Glutamatergic neuron (in vitro differentiated cells): Measurements from ENCODE around the gene ACTR1B. TPM values are rescaled to one million over a fixed set of nuclear protein-coding genes. Genes with fewer than 3 reads are reported as not detected.

ENCODE experiments used
- DNase-seq: peaks from one replicate; pipeline ENCODE4 v3.0.0; 2022
- H3K27ac Mint-ChIP-seq: one replicate; pipeline ENCODE4 v1.8.0; 2020; ENCODE audit warnings: mild to moderate bottlenecking, mixed read lengths, inconsistent platforms; ENCODE audit not compliant: unreplicated experiment
- H3K27me3 Mint-ChIP-seq: one replicate; pipeline ENCODE4 v1.8.0; 2020; ENCODE audit warnings: mild to moderate bottlenecking, moderate library complexity, mixed read lengths, inconsistent platforms; ENCODE audit not compliant: unreplicated experiment
- H3K36me3 Mint-ChIP-seq: one replicate; pipeline ENCODE4 v1.8.0; 2020; ENCODE audit warnings: mild to moderate bottlenecking, mixed read lengths, inconsistent platforms; ENCODE audit not compliant: unreplicated experiment
- H3K4me1 Mint-ChIP-seq: one replicate; pipeline ENCODE4 v1.8.0; 2020; ENCODE audit warnings: mild to moderate bottlenecking, low read depth, mixed read lengths, inconsistent platforms; ENCODE audit not compliant: unreplicated experiment
- H3K4me3 Mint-ChIP-seq: one replicate; pipeline ENCODE4 v1.8.0; 2020; ENCODE audit warnings: mild to moderate bottlenecking, mixed read lengths, inconsistent platforms; ENCODE audit not compliant: unreplicated experiment
- H3K9me3 Mint-ChIP-seq: one replicate; pipeline ENCODE4 v1.8.0; 2020; ENCODE audit warnings: mild to moderate bottlenecking, moderate library complexity, mixed read lengths, inconsistent platforms; ENCODE audit not compliant: unreplicated experiment
- total RNA-seq: library from RNA; stranded (reverse); fragmentation: NEBNext Ultra II Directional; extraction: Animal tissue kit (Norgen Biotek cat#: 25700); gene quantifications from one replicate; pipeline ENCODE4 v1.2.1, GENCODE V29; 2021; ENCODE audit not compliant: unreplicated experiment
- TF ChIP-seq, protein P1 (sequence below): fragments of 200-600 bp; sonication (generic); IDR thresholded peaks from one replicate; pipeline ENCODE4 v1.5.0; 2021; ENCODE audit not compliant: partially characterized antibody, unreplicated experiment

ACTR1B gene
- total RNA-seq, 1 donor from 2014 or later, result 104 TPM

DNA sequence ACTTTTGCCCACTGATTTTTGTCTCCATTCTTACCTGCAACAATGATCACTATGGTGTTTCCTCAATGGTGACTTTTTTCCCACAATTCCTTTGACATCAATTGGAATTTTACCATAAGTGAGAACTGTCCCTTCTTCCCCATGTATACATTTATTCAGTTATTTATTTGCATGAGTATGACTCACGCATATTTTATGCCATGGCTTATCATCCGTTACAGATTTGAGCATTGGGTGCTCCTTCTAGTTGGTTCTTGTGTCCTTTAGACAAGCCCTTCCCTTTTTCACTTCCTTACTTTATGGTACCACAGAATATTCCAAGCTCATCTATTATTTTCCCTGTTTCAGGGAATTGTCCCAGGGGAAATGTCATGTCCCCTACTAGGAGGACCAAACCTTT lies 10.4 kb downstream of the ACTR1B start:
- Mint-ChIP-seq H3K27ac (no peak overlapping the region), H3K4me3 (no peak overlapping the region), H3K27me3 (peaks cover 8% of the 10 kb centered on the region), H3K9me3 (peaks cover 12% of the 10 kb centered on the region), H3K36me3 (peaks cover 27% of the 10 kb centered on the region), H3K4me1 (no peaks in the 10 kb centered on the region)
- TF ChIP-seq, protein P1, sequence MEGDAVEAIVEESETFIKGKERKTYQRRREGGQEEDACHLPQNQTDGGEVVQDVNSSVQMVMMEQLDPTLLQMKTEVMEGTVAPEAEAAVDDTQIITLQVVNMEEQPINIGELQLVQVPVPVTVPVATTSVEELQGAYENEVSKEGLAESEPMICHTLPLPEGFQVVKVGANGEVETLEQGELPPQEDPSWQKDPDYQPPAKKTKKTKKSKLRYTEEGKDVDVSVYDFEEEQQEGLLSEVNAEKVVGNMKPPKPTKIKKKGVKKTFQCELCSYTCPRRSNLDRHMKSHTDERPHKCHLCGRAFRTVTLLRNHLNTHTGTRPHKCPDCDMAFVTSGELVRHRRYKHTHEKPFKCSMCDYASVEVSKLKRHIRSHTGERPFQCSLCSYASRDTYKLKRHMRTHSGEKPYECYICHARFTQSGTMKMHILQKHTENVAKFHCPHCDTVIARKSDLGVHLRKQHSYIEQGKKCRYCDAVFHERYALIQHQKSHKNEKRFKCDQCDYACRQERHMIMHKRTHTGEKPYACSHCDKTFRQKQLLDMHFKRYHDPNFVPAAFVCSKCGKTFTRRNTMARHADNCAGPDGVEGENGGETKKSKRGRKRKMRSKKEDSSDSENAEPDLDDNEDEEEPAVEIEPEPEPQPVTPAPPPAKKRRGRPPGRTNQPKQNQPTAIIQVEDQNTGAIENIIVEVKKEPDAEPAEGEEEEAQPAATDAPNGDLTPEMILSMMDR, result no peak
- DNase-seq, result no peak

DNA sequence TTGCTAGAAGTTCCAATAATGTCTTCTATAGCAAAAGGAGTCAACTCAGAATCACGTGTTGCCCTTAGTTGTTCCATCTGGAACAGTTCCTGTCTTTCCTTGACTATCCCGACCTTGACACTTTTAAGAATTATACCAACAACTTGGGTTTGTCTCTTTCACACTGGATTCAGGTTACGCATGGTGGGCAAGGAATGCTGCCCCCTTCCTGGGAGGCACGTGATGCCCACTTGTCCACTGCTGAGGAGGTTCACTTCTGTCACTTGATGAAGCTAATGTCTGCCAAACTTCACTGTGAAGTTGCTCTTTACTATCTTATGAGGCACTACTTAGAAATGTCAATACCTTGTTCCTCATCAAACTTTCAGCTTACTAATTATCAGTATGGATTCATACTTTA lies 12.7 kb downstream of the ACTR1B start:
- Mint-ChIP-seq H3K4me1 (peaks cover 5% of the 10 kb centered on the region), H3K9me3 (peaks cover 16% of the 10 kb centered on the region), H3K36me3 (peaks cover 27% of the 10 kb centered on the region), H3K27me3 (peaks cover 8% of the 10 kb centered on the region), H3K27ac (no peak overlapping the region), H3K4me3 (no peak overlapping the region)
- no peak for DNase-seq
- TF ChIP-seq, protein P1, result no peak

DNA sequence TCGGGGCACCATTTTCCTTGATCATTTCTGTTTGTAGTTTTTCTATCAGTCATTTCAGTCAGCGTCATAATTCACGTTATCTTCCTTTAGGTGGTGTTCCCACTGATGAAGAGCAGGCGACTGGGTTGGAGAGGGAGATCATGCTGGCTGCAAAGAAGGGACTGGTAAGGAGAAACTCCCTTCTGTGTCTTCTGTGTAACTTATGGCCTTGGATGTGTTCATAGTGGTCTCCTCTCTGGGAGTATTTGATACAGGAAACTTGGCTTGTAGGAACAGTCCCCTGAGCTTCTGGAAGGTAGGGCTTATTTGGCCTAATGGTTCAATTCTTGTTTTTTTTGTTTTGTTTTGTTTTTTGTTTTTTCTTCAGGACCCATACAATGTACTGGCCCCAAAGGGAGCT lies 16.9 kb downstream of the ACTR1B start:
- peaks cover 8% of the 10 kb centered on the region for H3K9me3 Mint-ChIP-seq
- peaks cover 8% of the 10 kb centered on the region for H3K4me1 Mint-ChIP-seq
- peaks cover 3% of the 10 kb centered on the region for H3K36me3 Mint-ChIP-seq
- H3K27me3 Mint-ChIP-seq, result peaks cover 5% of the 10 kb centered on the region
- H3K27ac Mint-ChIP-seq, result peak overlapping the region; percentile 41
- TF ChIP-seq, protein P1, result no peak
- no peak for DNase-seq
- peak overlapping the region; percentile 96 for H3K4me3 Mint-ChIP-seq

DNA sequence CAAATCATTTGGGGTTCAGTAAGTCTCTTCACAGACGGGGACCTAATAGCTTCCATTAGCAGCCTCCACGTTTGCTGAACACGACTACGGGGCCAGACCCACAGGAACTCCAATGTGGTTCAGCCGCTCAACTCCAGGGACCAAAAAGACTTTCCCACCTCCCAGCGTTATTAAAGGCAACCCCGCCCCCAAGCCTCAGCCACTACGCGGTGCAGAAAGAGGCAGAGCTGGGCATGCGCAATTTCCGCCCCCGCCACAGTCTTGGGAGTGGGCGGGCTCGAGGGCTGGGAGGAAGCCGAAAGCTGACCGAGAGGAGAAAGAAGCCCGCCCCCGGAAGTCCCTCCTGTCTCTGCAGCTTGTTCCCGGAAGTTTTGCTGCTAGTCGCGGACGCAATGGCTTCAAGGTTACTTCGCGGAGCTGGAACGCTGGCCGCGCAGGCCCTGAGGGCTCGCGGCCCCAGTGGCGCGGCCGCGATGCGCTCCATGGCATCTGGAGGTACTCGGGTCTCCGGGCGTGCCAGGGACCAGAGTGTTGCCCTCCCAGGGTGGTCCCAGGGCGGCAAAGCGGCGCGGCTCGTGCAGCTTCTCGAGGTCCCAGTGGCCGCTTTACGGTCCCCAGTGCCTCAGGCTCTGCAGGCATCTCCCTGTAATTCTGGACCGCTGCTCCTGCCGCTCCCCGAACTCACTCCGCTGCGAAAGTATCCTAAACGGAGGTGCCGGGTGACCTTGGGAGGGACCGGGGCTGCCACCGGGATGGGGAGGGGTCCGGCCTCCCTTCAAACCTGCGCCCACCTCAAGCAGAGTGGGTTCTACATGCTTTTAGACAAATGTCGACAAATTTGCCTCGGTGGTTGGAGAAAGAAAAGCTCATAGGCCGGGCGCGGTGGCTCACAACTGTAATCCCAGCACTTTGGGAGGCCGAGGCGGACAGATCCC lies 17.9 kb downstream of the ACTR1B start, which contains the start of gene COX5B:
Gene COX5B, plus strand, starts transcription at position 368 of the 935 bp plus-strand sequence. Its CDS starts 25 bp downstream, at position 393.
- Mint-ChIP-seq H3K27me3 (peaks cover 5% of the 10 kb centered on the region), H3K27ac (peak within 1 kb of the TSS; percentile 94), H3K36me3 (peaks cover 3% of the 10 kb centered on the region), H3K9me3 (peaks cover 8% of the 10 kb centered on the region), H3K4me1 (peaks cover 8% of the 10 kb centered on the region), H3K4me3 (peak within 1 kb of the TSS; percentile 96)
- TF ChIP-seq, protein P1, result no peak
- peak; percentile 99 for DNase-seq
